K562 (cell line): ENCODE results near the gene CASR. TPM values are rescaled to one million over a fixed set of nuclear protein-coding genes. Genes with fewer than 3 reads are reported as not detected.

ENCODE experiments used
- ATAC-seq: fragments of 200-7000 bp; cut with Tn5 transposase; 3 replicates; pipeline ENCODE4 v1.9.1; 2020; ENCODE audit warnings: moderate library complexity
- BruUV-seq: library from RNA; stranded (reverse); fragments of 400-500 nt; replicated peaks from 2 replicates; lab custom pipeline; 2021; lab: Mats Ljungman, UMichigan
- CTCF ChIA-PET: fragments of 300-600 bp; formaldehyde crosslinking; extraction: SDS; loops from one replicate; lab custom pipeline; 2021; ENCODE audit warnings: low intra/inter-chr PET ratio; lab: Yijun Ruan, JAX
- POLR2A ChIA-PET: fragments of 300-600, 350-650 bp; sonication (Branson Sonifier 250); formaldehyde crosslinking; extraction: SDS; loops from one replicate; lab custom pipeline; 2021; ENCODE audit warnings: antibody characterized with exemption, inconsistent platforms; lab: Yijun Ruan, JAX
- DNase-seq, 4 experiments: peaks; one replicate each; pipeline versions ENCODE4 v3.0.0 to v3.0.0-alpha.2; 2011 to 2018; ENCODE audit warnings: low spot score in 3 of 4, mixed read lengths in 3 of 4; ENCODE audit errors: extremely low read depth in 1 of 4
- FAIRE-seq: peaks from 2 replicates; lab custom pipeline; 2011; peaks lifted over from hg19 to GRCh38; lab: Jason Lieb, UNC
- H2AFZ ChIP-seq: 2 replicates; pipeline ENCODE4 v1.6.0; 2011; ENCODE audit warnings: low read depth, low read length, control low read depth, inconsistent platforms
- H3K27ac ChIP-seq: fragments of 200-600 bp; 3 replicates; pipeline ENCODE4 v1.8.0; 2011; ENCODE audit warnings: low read depth, mild to moderate bottlenecking, control low read depth, inconsistent platforms, low read length, moderate library complexity, mixed read lengths; ENCODE audit errors: extremely low read depth
- H3K27me3 ChIP-seq, 2 experiments: fragments of 300-600 bp in 1 of 2; 2 replicates in 1 of 2; 3 replicates in 1 of 2; pipeline versions ENCODE4 v1.6.0 to v1.8.0; 2011; ENCODE audit warnings: inconsistent platforms in 2 of 2, low read length in 2 of 2, mild to moderate bottlenecking in 1 of 2, mixed read lengths in 1 of 2, moderate library complexity in 1 of 2; ENCODE audit not compliant: control insufficient read depth in 2 of 2, insufficient read depth in 2 of 2
- H3K36me3 ChIP-seq: fragments of 300-600 bp; 3 replicates; pipeline ENCODE4 v1.8.0; 2011; ENCODE audit warnings: mild to moderate bottlenecking, low read length, inconsistent platforms; ENCODE audit not compliant: control insufficient read depth, insufficient read depth
- H3K4me1 ChIP-seq, 2 experiments: fragments of 200-600 bp in 1 of 2; replicated peaks in 1 of 2; 2 replicates in 1 of 2; 3 replicates in 1 of 2; pipeline versions ENCODE4 v1.5.1 to v1.8.0; 2011; ENCODE audit warnings: inconsistent platforms in 2 of 2, low read length in 2 of 2, mild to moderate bottlenecking in 1 of 2, mixed read lengths in 1 of 2, moderate library complexity in 1 of 2; ENCODE audit not compliant: control insufficient read depth in 2 of 2, insufficient read depth in 2 of 2
- H3K4me2 ChIP-seq: 2 replicates; pipeline ENCODE4 v1.6.1; 2011; ENCODE audit warnings: low read length, control low read depth, inconsistent platforms, mixed read lengths; ENCODE audit not compliant: insufficient read depth
- H3K4me3 ChIP-seq: fragments of 200-600 bp; sonication (generic), shearing (Covaris generic); 2 replicates; pipeline ENCODE4 v1.5.1; 2016; ENCODE audit warnings: control low read depth, inconsistent platforms
- H3K79me2 ChIP-seq: fragments of 200-600 bp; 3 replicates; pipeline ENCODE4 v1.8.0; 2011; ENCODE audit warnings: low read length, inconsistent platforms; ENCODE audit not compliant: control insufficient read depth, insufficient read depth
- H3K9ac ChIP-seq, 2 experiments: 2 replicates each; pipeline versions ENCODE4 v1.6.0 to v1.6.1; 2011; ENCODE audit warnings: low read depth in 2 of 2, low read length in 2 of 2, control low read depth in 1 of 2, inconsistent platforms in 1 of 2, mild to moderate bottlenecking in 1 of 2, mixed read lengths in 1 of 2; ENCODE audit not compliant: insufficient read depth in 1 of 2
- H3K9me1 ChIP-seq: one replicate; pipeline ENCODE4 v1.6.0; 2011; ENCODE audit warnings: inconsistent platforms, mild to moderate bottlenecking, low read length, moderate library complexity; ENCODE audit not compliant: control insufficient read depth, insufficient read depth
- H3K9me3 ChIP-seq: replicated peaks from 2 replicates; pipeline ENCODE4 v1.5.1; 2011; ENCODE audit warnings: low read depth, low read length, inconsistent platforms; ENCODE audit not compliant: control insufficient read depth, insufficient read depth
- H4K20me1 ChIP-seq: replicated peaks from 2 replicates; pipeline ENCODE4 v1.6.1; 2011; ENCODE audit warnings: low read length, inconsistent platforms, mixed read lengths; ENCODE audit not compliant: control insufficient read depth, insufficient read depth
- CHCHD3 ChIP-seq: fragments of 250-450 bp; sonication (Bioruptor Pico); IDR thresholded peaks from 2 replicates; pipeline ENCODE4 v2.1.2; 2022; ENCODE audit warnings: mild to moderate bottlenecking
- EP300 ChIP-seq: IDR thresholded peaks from 2 replicates; pipeline ENCODE4 v1.6.1; 2012; ENCODE audit warnings: low read length, improper control_type of control experiment
- JUNB ChIP-seq: fragments of 450-650 bp; formaldehyde crosslinking; conservative IDR thresholded peaks from 2 replicates; pipeline ENCODE4 v1.4.0; 2020; ENCODE audit warnings: mild to moderate bottlenecking
- RFX7 ChIP-seq: fragments of 250-450 bp; sonication (Bioruptor Pico); IDR thresholded peaks from 2 replicates; pipeline ENCODE4 v1.5.1; 2021; ENCODE audit warnings: mild to moderate bottlenecking
- RHOXF2B ChIP-seq: fragments of 250-450 bp; sonication (Bioruptor Pico); conservative IDR thresholded peaks from 2 replicates; pipeline ENCODE4 v1.5.1; 2021
- TCF7L2 ChIP-seq: fragments of 150-350 bp; IDR thresholded peaks from 2 replicates; pipeline ENCODE4 v1.6.1; 2016; ENCODE audit warnings: low read depth, mild to moderate bottlenecking, low read length, moderate library complexity
- YBX1 ChIP-seq: fragments of 450-650 bp; IDR thresholded peaks from 2 replicates; pipeline ENCODE4 v1.7.1; 2016; ENCODE audit warnings: mild to moderate bottlenecking
- ZFP36 ChIP-seq: fragments of 150-350 bp; IDR thresholded peaks from 2 replicates; pipeline ENCODE4 v1.6.1; 2018; ENCODE audit warnings: low read length, low read depth; ENCODE audit not compliant: partially characterized antibody
- WGBS: fragments of 100-300 bp; shearing (Covaris generic); methylation state at CpG from one replicate; pipeline ENCODE4 v1.1.6; 2016; ENCODE audit warnings: low coverage, mixed read lengths; ENCODE audit not compliant: insufficient coverage; ENCODE audit errors: missing lambda C conversion rate; 5-methylcytosine and 5-hydroxymethylcytosine counted together
- in situ Hi-C: fragments of 300-500 bp; cut with MboI; formaldehyde crosslinking; loops from 4 replicates; pipeline ENCODE4 v1.15.0; 2018; ENCODE audit warnings: inconsistent platforms, mixed read lengths
- intact Hi-C: fragments of 100-400 bp; cut with micrococcal nuclease; formaldehyde crosslinking; loops from 2 replicates; pipeline ENCODE4 v1.14.2; 2022
- polyA plus RNA-seq, 8 experiments: library from polyadenylated mRNA; depleted of rRNA in 4 of 8; stranded (reverse) in 5 of 8; unstranded in 3 of 8; fragments of >200 nt; fragmentation: Nextera tagmentation in 2 of 8; fragmentation: Illumina TruSeq in 1 of 8; extraction: Ambion mirVana in 2 of 8; extraction: Trizol in 1 of 8; gene quantifications; 2 replicates each; pipeline versions ENCODE4 v1.2.1 to v1.2.3, GENCODE V29; 2011 to 2014; ENCODE audit warnings: inconsistent platforms in 1 of 8, missing spikeins in 1 of 8
- total RNA-seq, 7 experiments: library from RNA; depleted of rRNA in 6 of 7; stranded (reverse); fragments of >200 nt in 6 of 7; fragmentation: Illumina TruSeq in 2 of 7; extraction: Trizol in 2 of 7; gene quantifications; 2 replicates each; pipeline versions ENCODE4 v1.2.1 to v1.2.3, GENCODE V29; 2011 to 2021; ENCODE audit warnings: low replicate concordance in 1 of 7
- TF ChIP-seq, protein P1 (sequence below): fragments of 250-450 bp; sonication (Bioruptor Pico); IDR thresholded peaks from 2 replicates; pipeline ENCODE4 v1.9.0; 2021; ENCODE audit warnings: mild to moderate bottlenecking
- TF ChIP-seq, protein P2 (sequence below): sonication (generic); formaldehyde crosslinking; IDR thresholded peaks from 2 replicates; pipeline ENCODE4 v1.9.0; 2022; ENCODE audit warnings: mild to moderate bottlenecking, missing genetic modification reagents
- TF ChIP-seq, protein P3 (sequence below), 2 experiments: IDR thresholded peaks in 1 of 2; conservative IDR thresholded peaks in 1 of 2; 2 replicates each; pipeline ENCODE4 v1.6.1; 2016; ENCODE audit warnings: low read depth in 2 of 2, mild to moderate bottlenecking in 1 of 2, missing compliant biosample characterization in 1 of 2, missing genetic modification characterization in 1 of 2, moderate library complexity in 1 of 2

CASR gene
- total and polyA plus RNA-seq, 9 of the 15 experiments (the other 6 are each of a cell fraction or from before 2014, with no cell fraction given) = not detected

DNA sequence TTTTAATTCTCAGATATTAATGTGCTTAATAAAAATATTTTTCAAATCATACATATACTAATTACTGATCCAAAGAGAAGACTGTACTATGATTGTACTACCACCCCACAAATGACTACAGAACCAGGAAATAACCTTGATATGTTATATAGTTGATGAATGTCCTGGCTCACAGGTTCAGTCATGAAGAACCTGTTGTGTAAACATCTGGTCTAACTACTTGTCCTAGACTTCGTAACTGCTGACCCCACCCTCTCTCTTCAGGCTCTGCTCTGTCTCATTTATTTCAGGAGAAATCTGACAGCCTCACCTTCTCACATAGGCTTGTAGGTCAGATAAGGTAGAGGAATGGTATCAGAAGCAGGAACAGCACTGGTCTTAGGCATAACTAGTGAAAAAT lies 126.9 kb downstream of the CASR start:
- CTCF ChIA-PET = no interaction called here

More for the DNA sequence above, 126.9 kb downstream of the CASR start:
- Histone ChIP-seq H3K9me3 (no peaks in the 10 kb centered on the region), H3K79me2 (no peaks in the 10 kb centered on the region), H4K20me1 (no peaks in the 10 kb centered on the region), H3K4me1 (no peaks in the 10 kb centered on the region; a peak in 1 of 5 replicates), H3K27ac (no peak overlapping the region), H3K36me3 (no peaks in the 10 kb centered on the region), H3K27me3 (peaks cover 0 to 6% of the 10 kb centered on the region in 2 experiments; a peak in 1 of 5 replicates), H3K4me3 (no peak overlapping the region), H3K9ac (no peak overlapping the region), H3K9me1 (no peaks in the 10 kb centered on the region), H2AFZ (no peak overlapping the region), H3K4me2 (no peak overlapping the region)
- WGBS = 9% methylated on average over 1 of the region's 1 CpG
- TF ChIP-seq, protein P1, sequence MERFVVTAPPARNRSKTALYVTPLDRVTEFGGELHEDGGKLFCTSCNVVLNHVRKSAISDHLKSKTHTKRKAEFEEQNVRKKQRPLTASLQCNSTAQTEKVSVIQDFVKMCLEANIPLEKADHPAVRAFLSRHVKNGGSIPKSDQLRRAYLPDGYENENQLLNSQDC (CRISPR knock-in tag) = no peak
- TF ChIP-seq TCF7L2 (no peak), ZFP36 (no peak), RHOXF2B (no peak), YBX1 (no peak), RFX7 (no peak), EP300 (no peak), CHCHD3 (CRISPR knock-in tag) (no peak), JUNB (no peak)
- TF ChIP-seq, protein P2, sequence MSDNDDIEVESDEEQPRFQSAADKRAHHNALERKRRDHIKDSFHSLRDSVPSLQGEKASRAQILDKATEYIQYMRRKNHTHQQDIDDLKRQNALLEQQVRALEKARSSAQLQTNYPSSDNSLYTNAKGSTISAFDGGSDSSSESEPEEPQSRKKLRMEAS (CRISPR knock-in tag) = no peak
- TF ChIP-seq, protein P3, sequence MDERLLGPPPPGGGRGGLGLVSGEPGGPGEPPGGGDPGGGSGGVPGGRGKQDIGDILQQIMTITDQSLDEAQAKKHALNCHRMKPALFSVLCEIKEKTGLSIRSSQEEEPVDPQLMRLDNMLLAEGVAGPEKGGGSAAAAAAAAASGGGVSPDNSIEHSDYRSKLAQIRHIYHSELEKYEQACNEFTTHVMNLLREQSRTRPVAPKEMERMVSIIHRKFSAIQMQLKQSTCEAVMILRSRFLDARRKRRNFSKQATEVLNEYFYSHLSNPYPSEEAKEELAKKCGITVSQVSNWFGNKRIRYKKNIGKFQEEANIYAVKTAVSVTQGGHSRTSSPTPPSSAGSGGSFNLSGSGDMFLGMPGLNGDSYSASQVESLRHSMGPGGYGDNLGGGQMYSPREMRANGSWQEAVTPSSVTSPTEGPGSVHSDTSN (CRISPR knock-in tag; IDR thresholded peaks at IDR 0.05; ENCODE audit: low read depth) = no peak
- TF ChIP-seq, protein P3 (tag; conservative IDR thresholded peaks at IDR 0.05; ENCODE audit: low read depth) = no peak
- in situ Hi-C loops = no loop called here
- BruUV-seq = no TSS peak
- intact Hi-C loops = no loop called here
- FAIRE-seq (no peak), ATAC-seq (no peak), DNase-seq (no peak)
- POLR2A ChIA-PET = no interaction called here
